Suppressor macrophage (primary cell): ENCODE measurements around the gene SEC14L1.
A peak's percentile ranks its signal among the peaks of the same experiment; 100 is the strongest.
"Not testable (repeated sequence)": the region's sequence is repeated elsewhere in the genome, so short reads cannot be mapped to it uniquely, and the experiment has no call there.

Experiments used
- DNase-seq, 4 experiments: peaks; one replicate each; pipeline ENCODE4 v3.0.0-alpha.2; 2020 to 2022

SEC14L1 gene

GRCh38 chr17:77242118-77242851, 101.5 kb downstream of the SEC14L1 start:
- no peak for DNase-seq

- no peak for DNase-seq
Measured at GRCh38 chr17:77245162-77245926, 104.6 kb downstream of the SEC14L1 start.

GRCh38 chr17:77246110-77247047, 105.6 kb downstream of the SEC14L1 start:
- DNase-seq, result no peak

- DNase-seq, result peak; percentile 84 to 95 (median 92)
Measured at GRCh38 chr17:77247048-77247541, 106.3 kb downstream of the SEC14L1 start.

DNA sequence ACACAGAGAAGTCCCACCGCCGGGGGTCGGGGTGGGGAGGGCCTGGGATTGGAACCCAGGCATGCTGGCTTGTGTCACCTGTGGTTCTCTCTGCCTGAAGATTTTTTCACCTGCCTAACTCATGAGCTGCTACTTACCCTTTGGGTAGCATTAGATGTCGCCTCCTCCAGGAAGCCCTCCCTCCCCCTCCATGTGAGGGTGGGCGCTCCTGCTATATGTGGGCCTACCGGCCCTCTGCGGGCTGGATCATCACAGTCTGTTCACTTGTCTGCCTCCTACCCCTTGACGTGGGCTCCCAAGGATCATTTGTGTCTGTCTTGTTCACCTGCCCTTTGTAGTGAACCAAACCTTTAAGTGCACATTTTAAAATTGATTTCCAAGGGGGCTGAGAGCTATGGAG, 106.8 kb downstream of the SEC14L1 start:
- DNase-seq, result no peak

DNA sequence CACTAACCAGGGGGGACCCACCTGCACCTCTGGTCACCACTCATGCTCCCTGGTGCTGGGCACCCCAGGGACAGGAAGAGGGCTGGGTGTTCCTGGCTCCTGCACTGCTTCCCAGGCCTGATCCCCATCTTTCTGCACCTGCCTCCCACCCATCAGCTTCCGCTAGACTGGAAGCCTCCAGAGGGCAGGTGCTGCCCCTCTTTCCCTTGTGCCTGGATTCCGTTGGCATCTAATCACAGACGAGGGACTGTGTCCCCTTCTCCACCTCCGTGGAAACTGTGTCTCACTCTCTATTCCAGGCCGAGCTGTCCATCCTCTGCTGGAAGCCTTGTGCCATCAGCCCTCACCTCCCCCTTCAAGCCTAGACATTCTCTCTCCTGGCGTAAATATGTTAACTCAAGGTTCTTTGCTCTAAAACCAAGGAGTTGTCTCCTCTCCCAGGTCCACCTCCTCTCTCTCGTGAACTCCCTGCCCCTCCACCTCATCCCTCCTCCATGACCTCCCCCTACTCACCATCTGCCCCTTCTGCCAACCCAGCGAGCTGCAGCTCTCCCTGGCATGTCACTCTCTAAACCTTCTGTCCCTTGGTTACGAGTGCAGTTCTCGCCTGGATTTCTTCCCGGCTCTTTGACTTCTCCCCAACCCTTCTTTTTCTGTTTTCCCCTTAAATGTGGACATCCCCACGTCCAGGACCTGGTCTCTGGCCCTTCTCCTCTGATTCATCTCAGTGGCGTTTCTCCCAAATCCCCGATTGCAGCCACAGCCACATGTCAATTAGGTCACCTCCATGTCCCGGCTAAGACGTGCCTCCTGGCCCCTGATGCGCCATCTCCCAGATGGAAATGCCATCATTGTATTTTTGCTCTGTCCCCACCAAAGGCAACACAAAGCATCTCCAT, 107.7 kb downstream of the SEC14L1 start:
- DNase-seq, result no peak

- DNase-seq, result no peak
Measured at GRCh38 chr17:77251622-77252183, 110.9 kb downstream of the SEC14L1 start.

- not testable (repeated sequence) for DNase-seq
Measured at GRCh38 chr17:77252306-77252705, 111.5 kb downstream of the SEC14L1 start.

GRCh38 chr17:77253611-77254051, 112.9 kb downstream of the SEC14L1 start:
- no peak for DNase-seq

DNA sequence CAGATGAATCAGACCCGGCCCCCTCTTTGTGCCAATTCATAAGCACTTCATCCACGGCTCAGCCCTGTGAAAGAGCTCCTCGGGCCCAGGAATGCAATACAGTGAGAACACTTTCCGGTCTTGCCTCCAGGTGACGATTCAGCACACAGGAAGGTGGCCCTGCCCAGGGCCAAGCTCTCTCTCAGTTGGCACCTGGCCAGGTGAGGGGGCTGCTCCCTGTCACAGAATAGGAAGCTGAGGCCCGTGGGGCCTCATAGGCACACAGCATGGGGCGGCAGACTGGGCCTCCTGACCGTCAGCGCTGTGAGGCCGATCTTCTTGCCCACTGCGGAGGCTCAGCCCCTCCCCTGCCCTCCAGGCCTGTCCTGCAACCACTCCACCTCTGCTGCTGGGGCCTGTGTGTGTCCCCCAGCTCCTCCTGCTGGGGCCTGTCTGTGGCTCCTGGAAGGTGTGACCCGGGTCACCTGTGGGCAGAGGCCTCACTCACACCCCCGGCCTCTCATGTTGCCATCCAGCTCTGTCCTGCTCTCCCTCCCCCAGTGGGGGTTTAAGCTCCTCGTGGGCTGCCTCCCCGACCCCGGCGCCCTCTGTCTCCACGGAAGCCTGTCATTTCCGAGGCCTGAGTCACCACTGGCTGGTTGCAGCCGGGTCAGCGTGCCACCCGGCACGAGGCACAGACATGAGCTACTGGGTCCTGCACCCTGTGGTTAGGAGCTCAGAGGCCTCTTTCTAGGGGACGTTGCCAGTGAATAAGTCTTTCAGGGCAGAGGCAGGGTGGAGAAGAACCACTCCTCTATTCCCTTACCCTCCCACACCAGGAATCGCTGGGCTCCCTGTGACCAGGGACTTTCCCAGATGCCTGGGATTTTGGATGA, 114.4 kb downstream of the SEC14L1 start:
- peak; percentile 53 to 71 (median 70) for DNase-seq

GRCh38 chr17:77255970-77256369, 115.2 kb downstream of the SEC14L1 start:
- not testable (repeated sequence) for DNase-seq

- no peak for DNase-seq
Measured at GRCh38 chr17:77256710-77257109, 115.9 kb downstream of the SEC14L1 start.

DNA sequence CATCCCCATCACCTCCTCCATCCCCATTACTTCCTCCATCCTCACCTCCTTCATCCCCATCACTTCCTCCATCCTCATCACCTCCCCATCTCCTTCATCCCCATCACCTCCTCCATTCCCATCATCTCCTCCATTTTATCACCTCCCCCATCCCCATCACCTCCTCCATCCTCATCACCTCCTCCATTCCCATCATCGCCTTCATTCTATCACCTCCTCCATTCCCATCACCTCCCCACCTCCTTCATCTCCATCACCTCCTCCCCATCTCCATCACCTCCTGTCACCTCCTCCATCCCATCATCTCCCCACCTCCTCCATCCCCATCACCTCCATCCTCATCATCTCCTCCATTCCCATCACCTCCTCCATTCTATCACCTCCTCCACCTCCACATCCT, 116.4 kb downstream of the SEC14L1 start:
- no peak for DNase-seq

DNA sequence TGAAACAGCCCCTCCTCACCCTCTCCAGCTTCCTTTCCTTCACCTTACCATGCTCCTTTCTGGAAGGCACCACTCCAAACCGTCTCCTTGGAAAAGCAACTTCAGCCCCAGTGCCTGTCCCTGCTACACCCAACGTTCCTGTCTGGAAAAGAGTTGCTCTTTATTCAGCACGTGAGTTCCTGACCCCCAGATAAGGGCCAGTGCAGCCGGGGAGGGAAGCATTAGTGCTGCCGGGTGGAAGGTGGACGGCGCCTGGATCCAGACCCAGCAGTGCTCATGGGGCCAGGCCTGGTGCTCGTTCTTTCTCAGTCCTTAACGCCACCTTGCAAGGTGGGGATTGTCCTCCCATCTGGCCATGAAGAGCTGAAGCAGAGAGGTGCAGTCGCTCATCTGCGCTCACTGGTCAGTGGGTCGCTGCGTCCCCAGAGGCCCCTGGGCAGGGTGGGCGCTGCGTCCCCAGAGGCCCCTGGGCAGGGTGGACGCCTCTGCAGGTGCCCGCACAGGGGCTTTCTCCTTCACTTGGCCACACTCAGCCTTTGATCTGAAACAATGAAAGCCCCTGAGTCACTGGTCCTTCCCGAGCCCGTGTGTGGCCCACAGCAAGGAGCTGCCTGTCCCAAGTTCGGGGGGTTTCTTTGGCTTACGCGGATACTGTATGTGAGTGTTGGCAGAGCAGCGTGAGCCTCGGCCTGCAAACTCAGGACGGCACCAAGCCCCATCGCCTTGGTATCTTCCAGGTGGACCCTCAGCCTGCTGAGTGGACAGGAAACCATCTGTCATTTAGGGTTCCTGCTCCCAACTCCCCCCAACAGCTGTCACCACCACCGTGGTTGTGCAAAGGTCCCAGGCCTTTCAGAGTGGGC, 117.1 kb downstream of the SEC14L1 start:
- no peak for DNase-seq

GRCh38 chr17:77258638-77259037, 117.9 kb downstream of the SEC14L1 start:
- DNase-seq, result no peak

DNA sequence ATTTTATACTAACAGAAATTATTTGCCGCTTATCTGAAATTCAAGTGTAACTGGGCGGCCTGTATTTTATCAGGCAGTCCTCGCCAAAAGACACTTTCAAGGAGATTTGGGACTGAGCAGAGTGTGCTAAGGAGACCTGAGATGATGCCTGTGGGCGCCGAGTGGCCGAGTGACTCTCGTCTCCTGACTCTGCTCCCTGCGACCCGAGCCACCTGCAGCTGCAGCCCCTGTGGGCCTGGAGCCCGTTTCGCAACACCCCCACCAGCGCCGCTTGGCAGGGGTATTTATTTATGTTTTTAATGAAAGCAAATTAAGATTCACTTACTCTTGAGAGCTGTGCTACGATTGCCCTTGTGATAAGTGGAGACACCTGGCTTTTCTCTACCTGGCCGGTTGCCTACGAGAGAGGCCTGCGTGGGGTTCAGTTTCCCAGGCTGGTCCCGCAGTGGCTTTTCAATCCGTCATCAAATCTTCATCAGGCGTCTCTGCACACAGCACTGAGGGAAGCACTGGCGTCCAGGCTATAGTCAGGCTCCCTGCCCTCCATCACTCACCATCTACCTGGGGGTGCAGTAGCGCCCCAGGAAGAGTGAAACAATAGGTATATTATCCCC, 124.0 kb downstream of the SEC14L1 start:
- DNase-seq, result no peak

- no peak for DNase-seq
Measured at GRCh38 chr17:77266213-77266612, 125.4 kb downstream of the SEC14L1 start.
